ENCODE data around the gene GCN1.

The GCN1 gene

GRCh38 chr12:120137833-120138232 is 56.7 kb downstream of the GCN1 start:
- TF ChIP-seq, protein P1, sequence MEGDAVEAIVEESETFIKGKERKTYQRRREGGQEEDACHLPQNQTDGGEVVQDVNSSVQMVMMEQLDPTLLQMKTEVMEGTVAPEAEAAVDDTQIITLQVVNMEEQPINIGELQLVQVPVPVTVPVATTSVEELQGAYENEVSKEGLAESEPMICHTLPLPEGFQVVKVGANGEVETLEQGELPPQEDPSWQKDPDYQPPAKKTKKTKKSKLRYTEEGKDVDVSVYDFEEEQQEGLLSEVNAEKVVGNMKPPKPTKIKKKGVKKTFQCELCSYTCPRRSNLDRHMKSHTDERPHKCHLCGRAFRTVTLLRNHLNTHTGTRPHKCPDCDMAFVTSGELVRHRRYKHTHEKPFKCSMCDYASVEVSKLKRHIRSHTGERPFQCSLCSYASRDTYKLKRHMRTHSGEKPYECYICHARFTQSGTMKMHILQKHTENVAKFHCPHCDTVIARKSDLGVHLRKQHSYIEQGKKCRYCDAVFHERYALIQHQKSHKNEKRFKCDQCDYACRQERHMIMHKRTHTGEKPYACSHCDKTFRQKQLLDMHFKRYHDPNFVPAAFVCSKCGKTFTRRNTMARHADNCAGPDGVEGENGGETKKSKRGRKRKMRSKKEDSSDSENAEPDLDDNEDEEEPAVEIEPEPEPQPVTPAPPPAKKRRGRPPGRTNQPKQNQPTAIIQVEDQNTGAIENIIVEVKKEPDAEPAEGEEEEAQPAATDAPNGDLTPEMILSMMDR (IDR thresholded peaks at IDR 0.05; ENCODE audit: extremely low read depth, insufficient read depth, missing control alignments) = no peak
- no peak for DNase-seq (ENCODE audit: low spot score)
- in situ Hi-C loops (cut with MboI; ENCODE audit: low pct_unique_long_range_greater_than_20kb, low sequenced_read_pairs, unreplicated experiment) = no loop called here

- DNase-seq (ENCODE audit: low spot score) = no peak
- TF ChIP-seq, protein P1 (IDR thresholded peaks at IDR 0.05; ENCODE audit: extremely low read depth, insufficient read depth, missing control alignments) = no peak
- in situ Hi-C loops (cut with MboI; ENCODE audit: low pct_unique_long_range_greater_than_20kb, low sequenced_read_pairs, unreplicated experiment) = no loop called here
These were observed 58.3 kb downstream of the GCN1 start for GRCh38 chr12:120136093-120136770.

DNA sequence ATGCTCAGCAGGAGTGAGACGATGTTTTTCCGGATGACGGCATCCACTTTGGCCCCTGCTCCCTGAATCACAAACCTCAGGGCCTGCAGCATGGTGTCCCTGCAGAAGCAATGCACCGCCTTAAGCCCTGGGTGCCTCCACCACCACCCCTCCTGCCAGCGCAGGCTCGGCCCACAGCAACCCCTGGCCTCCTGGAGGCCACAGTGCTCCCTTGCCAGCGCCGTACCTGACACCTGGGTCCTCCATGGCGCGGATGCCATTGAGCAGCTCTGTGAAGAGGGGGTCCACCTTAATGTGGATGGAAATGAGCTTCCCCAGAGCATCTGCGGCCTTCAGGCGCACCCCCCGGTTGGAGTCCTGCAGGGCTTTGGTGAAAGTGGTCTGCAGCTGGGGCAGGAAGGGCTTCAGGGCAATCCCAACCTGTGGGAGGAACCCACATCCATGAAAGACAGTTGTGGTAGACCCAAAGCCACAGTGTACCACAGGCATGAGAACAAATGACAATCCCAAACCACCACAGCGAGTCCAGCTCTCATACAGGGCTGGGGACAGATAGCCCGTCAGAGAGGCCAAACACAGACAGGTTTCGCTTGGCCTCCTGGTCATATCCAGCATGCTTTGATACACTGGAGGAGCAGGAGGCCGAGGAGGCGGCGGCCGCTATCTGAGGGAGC is 60.1 kb downstream of the GCN1 start:
- TF ChIP-seq, protein P1 (IDR thresholded peaks at IDR 0.05; ENCODE audit: extremely low read depth, insufficient read depth, missing control alignments) = no peak
- in situ Hi-C loops (cut with MboI; ENCODE audit: low pct_unique_long_range_greater_than_20kb, low sequenced_read_pairs, unreplicated experiment) = no loop called here
- no peak for DNase-seq (ENCODE audit: low spot score)

DNA sequence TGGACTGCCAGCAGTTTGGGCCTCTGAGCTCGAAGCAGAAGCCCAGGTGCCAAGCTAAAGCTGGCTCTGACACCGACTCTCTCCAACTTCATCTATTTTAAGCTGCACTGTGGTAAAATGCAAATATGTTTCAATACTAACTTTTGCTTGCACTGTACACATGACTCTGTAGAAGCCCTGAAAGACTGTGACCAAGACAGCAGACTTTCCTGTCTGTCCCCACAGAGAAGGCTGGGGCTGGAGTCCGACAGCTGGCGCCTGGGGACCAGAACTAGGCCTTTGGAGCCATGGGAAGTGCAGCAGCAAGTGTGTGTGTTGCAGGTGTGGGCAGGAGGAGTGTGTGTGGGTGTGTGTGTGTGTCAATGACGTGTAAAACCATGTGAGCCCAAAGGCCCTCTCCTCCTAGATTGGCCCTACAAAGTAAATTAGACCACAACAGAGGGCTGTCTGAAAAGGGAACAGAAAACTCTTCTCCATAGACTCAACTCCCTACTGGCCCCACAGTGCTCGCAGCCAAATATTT is 61.6 kb downstream of the GCN1 start:
- TF ChIP-seq, protein P1 (IDR thresholded peaks at IDR 0.05; ENCODE audit: extremely low read depth, insufficient read depth, missing control alignments) = no peak
- DNase-seq (ENCODE audit: low spot score) = peak; percentile 82
- in situ Hi-C loops (cut with MboI; ENCODE audit: low pct_unique_long_range_greater_than_20kb, low sequenced_read_pairs, unreplicated experiment) = no loop called here

GRCh38 chr12:120132054-120132836 is 62.3 kb downstream of the GCN1 start:
- no peak for DNase-seq (ENCODE audit: low spot score)
- TF ChIP-seq, protein P1 (IDR thresholded peaks at IDR 0.05; ENCODE audit: extremely low read depth, insufficient read depth, missing control alignments) = no peak
- in situ Hi-C loops (cut with MboI; ENCODE audit: low pct_unique_long_range_greater_than_20kb, low sequenced_read_pairs, unreplicated experiment) = no loop called here

GRCh38 chr12:120131116-120131515 is 63.4 kb downstream of the GCN1 start:
- in situ Hi-C loops (cut with MboI; ENCODE audit: low pct_unique_long_range_greater_than_20kb, low sequenced_read_pairs, unreplicated experiment) = no loop called here
- no peak for DNase-seq (ENCODE audit: low spot score)
- TF ChIP-seq, protein P1 (IDR thresholded peaks at IDR 0.05; ENCODE audit: extremely low read depth, insufficient read depth, missing control alignments) = no peak
